ENCODE results near the gene ROR2. TPM values are rescaled to one million over a fixed set of nuclear protein-coding genes. Genes with fewer than 3 reads are reported as not detected.

ROR2 gene
- total and polyA plus RNA-seq, 2 experiments from 2014 or later: 8.1 to 18.8 TPM

DNA sequence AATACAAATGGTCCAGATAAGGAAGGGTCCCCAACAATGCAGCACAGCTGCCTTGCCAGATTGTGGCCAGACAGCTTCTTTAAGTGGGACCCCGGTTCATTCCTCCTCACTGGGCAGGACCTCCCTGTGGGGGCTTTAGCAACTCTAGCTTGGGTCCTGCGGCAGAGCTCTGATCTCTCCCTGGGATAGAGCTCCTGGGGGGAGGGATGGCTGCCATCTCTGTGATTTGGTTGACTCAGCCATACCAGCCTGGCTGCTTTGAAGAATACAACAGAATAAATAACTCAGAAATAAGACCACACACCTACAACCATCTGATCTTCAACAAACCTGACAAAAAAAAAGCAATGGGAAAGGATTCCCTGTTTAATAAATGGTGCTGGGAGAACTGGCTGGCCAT is 22.7 kb upstream of the ROR2 start (continued):
- TF ChIP-seq, protein P1, sequence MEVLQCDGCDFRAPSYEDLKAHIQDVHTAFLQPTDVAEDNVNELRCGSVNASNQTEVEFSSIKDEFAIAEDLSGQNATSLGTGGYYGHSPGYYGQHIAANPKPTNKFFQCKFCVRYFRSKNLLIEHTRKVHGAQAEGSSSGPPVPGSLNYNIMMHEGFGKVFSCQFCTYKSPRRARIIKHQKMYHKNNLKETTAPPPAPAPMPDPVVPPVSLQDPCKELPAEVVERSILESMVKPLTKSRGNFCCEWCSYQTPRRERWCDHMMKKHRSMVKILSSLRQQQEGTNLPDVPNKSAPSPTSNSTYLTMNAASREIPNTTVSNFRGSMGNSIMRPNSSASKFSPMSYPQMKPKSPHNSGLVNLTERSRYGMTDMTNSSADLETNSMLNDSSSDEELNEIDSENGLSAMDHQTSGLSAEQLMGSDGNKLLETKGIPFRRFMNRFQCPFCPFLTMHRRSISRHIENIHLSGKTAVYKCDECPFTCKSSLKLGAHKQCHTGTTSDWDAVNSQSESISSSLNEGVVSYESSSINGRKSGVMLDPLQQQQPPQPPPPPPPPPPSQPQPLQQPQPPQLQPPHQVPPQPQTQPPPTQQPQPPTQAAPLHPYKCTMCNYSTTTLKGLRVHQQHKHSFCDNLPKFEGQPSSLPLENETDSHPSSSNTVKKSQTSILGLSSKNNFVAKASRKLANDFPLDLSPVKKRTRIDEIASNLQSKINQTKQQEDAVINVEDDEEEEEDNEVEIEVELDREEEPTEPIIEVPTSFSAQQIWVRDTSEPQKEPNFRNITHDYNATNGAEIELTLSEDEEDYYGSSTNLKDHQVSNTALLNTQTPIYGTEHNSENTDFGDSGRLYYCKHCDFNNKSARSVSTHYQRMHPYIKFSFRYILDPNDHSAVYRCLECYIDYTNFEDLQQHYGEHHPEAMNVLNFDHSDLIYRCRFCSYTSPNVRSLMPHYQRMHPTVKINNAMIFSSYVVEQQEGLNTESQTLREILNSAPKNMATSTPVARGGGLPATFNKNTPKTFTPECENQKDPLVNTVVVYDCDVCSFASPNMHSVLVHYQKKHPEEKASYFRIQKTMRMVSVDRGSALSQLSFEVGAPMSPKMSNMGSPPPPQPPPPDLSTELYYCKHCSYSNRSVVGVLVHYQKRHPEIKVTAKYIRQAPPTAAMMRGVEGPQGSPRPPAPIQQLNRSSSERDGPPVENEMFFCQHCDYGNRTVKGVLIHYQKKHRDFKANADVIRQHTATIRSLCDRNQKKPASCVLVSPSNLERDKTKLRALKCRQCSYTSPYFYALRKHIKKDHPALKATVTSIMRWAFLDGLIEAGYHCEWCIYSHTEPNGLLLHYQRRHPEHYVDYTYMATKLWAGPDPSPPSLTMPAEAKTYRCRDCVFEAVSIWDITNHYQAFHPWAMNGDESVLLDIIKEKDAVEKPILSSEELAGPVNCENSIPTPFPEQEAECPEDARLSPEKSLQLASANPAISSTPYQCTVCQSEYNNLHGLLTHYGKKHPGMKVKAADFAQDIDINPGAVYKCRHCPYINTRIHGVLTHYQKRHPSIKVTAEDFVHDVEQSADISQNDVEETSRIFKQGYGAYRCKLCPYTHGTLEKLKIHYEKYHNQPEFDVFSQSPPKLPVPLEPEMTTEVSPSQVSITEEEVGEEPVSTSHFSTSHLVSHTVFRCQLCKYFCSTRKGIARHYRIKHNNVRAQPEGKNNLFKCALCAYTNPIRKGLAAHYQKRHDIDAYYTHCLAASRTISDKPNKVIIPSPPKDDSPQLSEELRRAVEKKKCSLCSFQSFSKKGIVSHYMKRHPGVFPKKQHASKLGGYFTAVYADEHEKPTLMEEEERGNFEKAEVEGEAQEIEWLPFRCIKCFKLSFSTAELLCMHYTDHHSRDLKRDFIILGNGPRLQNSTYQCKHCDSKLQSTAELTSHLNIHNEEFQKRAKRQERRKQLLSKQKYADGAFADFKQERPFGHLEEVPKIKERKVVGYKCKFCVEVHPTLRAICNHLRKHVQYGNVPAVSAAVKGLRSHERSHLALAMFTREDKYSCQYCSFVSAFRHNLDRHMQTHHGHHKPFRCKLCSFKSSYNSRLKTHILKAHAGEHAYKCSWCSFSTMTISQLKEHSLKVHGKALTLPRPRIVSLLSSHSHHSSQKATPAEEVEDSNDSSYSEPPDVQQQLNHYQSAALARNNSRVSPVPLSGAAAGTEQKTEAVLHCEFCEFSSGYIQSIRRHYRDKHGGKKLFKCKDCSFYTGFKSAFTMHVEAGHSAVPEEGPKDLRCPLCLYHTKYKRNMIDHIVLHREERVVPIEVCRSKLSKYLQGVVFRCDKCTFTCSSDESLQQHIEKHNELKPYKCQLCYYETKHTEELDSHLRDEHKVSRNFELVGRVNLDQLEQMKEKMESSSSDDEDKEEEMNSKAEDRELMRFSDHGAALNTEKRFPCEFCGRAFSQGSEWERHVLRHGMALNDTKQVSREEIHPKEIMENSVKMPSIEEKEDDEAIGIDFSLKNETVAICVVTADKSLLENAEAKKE (CRISPR knock-in tag; IDR thresholded peaks at IDR 0.05): no peak
- TF ChIP-seq, protein P2, sequence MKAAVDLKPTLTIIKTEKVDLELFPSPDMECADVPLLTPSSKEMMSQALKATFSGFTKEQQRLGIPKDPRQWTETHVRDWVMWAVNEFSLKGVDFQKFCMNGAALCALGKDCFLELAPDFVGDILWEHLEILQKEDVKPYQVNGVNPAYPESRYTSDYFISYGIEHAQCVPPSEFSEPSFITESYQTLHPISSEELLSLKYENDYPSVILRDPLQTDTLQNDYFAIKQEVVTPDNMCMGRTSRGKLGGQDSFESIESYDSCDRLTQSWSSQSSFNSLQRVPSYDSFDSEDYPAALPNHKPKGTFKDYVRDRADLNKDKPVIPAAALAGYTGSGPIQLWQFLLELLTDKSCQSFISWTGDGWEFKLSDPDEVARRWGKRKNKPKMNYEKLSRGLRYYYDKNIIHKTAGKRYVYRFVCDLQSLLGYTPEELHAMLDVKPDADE (IDR thresholded peaks at IDR 0.05): no peak
- no peak for TF ChIP-seq NANOG (IDR thresholded peaks at IDR 0.05; ENCODE audit: borderline replicate concordance)
- TF ChIP-seq CREB1 (CRISPR knock-in tag; IDR thresholded peaks at IDR 0.05; ENCODE audit: low read depth): no peak
- TF ChIP-seq EZH2 (IDR thresholded peaks at IDR 0.05; ENCODE audit: low read depth, unreplicated experiment): no peak
- no peak for TF ChIP-seq POLR2AphosphoS5 (IDR thresholded peaks at IDR 0.05; ENCODE audit: low read depth)

DNA sequence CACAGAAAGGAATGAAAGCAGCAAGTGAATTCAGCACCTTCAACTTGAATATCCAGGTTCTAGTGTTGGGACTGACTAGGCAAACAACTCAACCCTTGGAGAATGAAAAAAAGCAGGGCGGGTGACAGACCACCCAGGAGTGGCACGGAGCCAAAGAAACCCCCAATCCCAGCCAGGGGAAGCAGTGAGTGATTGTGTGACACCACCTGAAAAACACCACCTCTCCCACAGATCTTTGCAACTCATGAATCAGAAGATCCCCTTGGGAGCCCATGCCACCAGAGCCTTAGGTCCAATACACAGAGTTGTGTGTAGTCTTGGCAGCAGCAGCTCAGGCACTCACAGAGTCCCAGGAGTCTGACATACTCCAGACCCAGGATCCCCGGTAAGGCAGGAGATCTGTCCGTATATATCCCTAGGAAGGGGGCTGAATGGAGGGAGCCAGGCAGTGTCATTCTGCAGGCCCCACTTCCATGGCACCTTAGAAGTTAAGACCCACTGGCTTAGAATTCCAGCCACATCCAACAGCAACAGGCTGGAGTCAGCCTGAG is 22.1 kb upstream of the ROR2 start:
- Mint-ChIP-seq H3K27me3 (ENCODE audit: insufficient read depth, low read depth, poor library complexity) (peaks cover 3% of the 10 kb centered on the region), H3K4me1 (no peaks in the 10 kb centered on the region), H3K36me3 (ENCODE audit: low read depth) (no peaks in the 10 kb centered on the region), H3K27ac (no peak overlapping the region), H3K4me3 (no peak overlapping the region), H3K9me3 (no peaks in the 10 kb centered on the region)
- Histone ChIP-seq H3K4me2 (no peak overlapping the region), H2AFZ (peak overlapping the region; percentile 59; the same call in 1 of the 2 replicates), H3K27me3 (ENCODE audit: insufficient read depth) (no peaks in the 10 kb centered on the region), H3K79me2 (replicated peaks; ENCODE audit: insufficient read depth) (no peaks in the 10 kb centered on the region), H3K9me2 (ENCODE audit: insufficient read depth) (no peaks in the 10 kb centered on the region), H3K27ac (ENCODE audit: low read depth) (no peak overlapping the region), H3K4me3 (no peak overlapping the region), H3K4me1 (ENCODE audit: insufficient read depth) (no peaks in the 10 kb centered on the region), H3K36me3 (ENCODE audit: insufficient read depth) (no peaks in the 10 kb centered on the region), H4K20me1 (replicated peaks; ENCODE audit: insufficient read depth) (no peaks in the 10 kb centered on the region), H3F3A (replicated peaks; ENCODE audit: low read depth) (no peaks in the 10 kb centered on the region)
- no peak for DNase-seq (ENCODE audit: low spot score)
- no peak for ATAC-seq
- TF ChIP-seq POLR2AphosphoS5 (IDR thresholded peaks at IDR 0.05; ENCODE audit: low read depth): no peak
- no peak for TF ChIP-seq EZH2 (IDR thresholded peaks at IDR 0.05; ENCODE audit: low read depth, unreplicated experiment)
- no peak for TF ChIP-seq ZNF331 (CRISPR knock-in tag; IDR thresholded peaks at IDR 0.05; ENCODE audit: low read depth)
- no peak for TF ChIP-seq JUNB (IDR thresholded peaks at IDR 0.05; ENCODE audit: unreplicated experiment)
- TF ChIP-seq REST (IDR thresholded peaks at IDR 0.05; ENCODE audit: unreplicated experiment): no peak
- TF ChIP-seq, protein P2 (IDR thresholded peaks at IDR 0.05): no peak
- no peak for TF ChIP-seq NANOG (IDR thresholded peaks at IDR 0.05; ENCODE audit: borderline replicate concordance)

Data from GM23338 (cell line).